Body of pancreas (tissue), 4 donors: ENCODE measurements around the gene ADGRF3.

Source experiments
- CTCF ChIP-seq, 7 experiments: fragments of 450-650 bp in 4 of 7; fragments of 200-600 bp in 3 of 7; sonication (generic) in 3 of 7; IDR thresholded peaks; one replicate each; pipeline ENCODE4 v1.5.1; 2016 to 2019; ENCODE audit warnings: antibody characterized with exemption in 7 of 7
- POLR2A ChIP-seq, 3 donors: fragments of 450-650 bp; IDR thresholded peaks; one replicate each; pipeline ENCODE4 v1.6.1; 2016; ENCODE audit warnings: antibody characterized with exemption in 3 of 3, mild to moderate bottlenecking in 2 of 3

DNA sequence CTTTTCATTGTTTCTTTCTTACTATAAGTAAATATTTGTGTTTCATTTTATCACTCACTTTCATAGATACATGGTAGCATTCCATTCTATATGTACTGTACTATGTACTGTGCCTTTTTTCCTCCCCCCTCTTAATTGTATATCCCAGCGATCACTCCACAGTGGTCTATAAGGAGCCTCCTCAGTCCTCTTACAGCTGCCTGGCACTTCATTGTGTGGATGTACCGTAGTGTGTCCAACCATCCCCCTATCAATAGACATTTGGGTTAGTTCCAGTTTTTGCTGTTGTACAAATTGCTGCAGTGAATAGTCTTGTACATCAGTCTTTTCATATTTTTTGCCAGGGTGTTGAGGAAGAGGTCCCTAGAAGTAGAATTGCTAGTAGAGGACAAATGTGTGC lies 33.7 kb upstream of the ADGRF3 start:
- TF ChIP-seq POLR2A (IDR thresholded peaks at IDR 0.05): no peak
- TF ChIP-seq CTCF (IDR thresholded peaks at IDR 0.05): no peak
